Transverse colon (tissue), 4 donors: Measurements from ENCODE around the gene RHOV.

Source experiments
- EP300 ChIP-seq: sonication (generic); formaldehyde crosslinking; IDR thresholded peaks from one replicate; pipeline ENCODE4 v1.6.1; 2017; ENCODE audit warnings: antibody characterized with exemption, low read depth
- POLR2A ChIP-seq: fragments of 450-650 bp; IDR thresholded peaks from one replicate; pipeline ENCODE4 v1.6.1; 2016; ENCODE audit warnings: antibody characterized with exemption, mild to moderate bottlenecking, moderate library complexity
- POLR2AphosphoS5 ChIP-seq, 3 donors: sonication (generic); formaldehyde crosslinking; IDR thresholded peaks; one replicate each; pipeline ENCODE4 v1.6.1; 2016; ENCODE audit warnings: antibody characterized with exemption in 3 of 3
- TF ChIP-seq, protein P1 (sequence below), 5 experiments: fragments of 200-600 bp in 3 of 5; fragments of 450-650 bp in 2 of 5; sonication (generic) in 3 of 5; IDR thresholded peaks; 1 replicate in 2 of 5; 2 replicates in 3 of 5; pipeline ENCODE4 v1.5.1; 2016 to 2017; ENCODE audit warnings: antibody characterized with exemption in 5 of 5, inconsistent platforms in 3 of 5, mild to moderate bottlenecking in 2 of 5, moderate library complexity in 1 of 5

DNA sequence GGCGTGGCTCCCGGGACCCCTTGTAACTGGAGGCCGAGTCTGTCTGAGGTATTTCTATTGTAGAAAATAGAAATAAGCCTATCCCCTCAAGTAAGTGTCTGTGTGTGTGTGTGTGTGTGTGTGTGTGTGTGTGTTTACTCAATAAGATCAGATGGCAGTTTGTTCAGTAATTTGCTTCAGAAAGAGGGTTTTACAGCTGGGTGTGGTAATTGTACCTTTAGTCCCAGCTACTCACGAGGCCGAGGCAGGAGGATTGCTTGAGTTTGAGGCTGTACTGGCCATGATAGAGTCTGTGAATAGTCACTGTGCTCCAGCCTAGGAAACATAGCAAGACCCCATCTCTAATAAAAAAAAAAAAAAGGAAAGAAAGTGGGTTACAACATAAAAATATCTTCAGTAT lies 21.5 kb downstream of the RHOV start:
- TF ChIP-seq POLR2AphosphoS5 (IDR thresholded peaks at IDR 0.05) (no peak), POLR2A (no peak), EP300 (no peak)
- TF ChIP-seq, protein P1, sequence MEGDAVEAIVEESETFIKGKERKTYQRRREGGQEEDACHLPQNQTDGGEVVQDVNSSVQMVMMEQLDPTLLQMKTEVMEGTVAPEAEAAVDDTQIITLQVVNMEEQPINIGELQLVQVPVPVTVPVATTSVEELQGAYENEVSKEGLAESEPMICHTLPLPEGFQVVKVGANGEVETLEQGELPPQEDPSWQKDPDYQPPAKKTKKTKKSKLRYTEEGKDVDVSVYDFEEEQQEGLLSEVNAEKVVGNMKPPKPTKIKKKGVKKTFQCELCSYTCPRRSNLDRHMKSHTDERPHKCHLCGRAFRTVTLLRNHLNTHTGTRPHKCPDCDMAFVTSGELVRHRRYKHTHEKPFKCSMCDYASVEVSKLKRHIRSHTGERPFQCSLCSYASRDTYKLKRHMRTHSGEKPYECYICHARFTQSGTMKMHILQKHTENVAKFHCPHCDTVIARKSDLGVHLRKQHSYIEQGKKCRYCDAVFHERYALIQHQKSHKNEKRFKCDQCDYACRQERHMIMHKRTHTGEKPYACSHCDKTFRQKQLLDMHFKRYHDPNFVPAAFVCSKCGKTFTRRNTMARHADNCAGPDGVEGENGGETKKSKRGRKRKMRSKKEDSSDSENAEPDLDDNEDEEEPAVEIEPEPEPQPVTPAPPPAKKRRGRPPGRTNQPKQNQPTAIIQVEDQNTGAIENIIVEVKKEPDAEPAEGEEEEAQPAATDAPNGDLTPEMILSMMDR (IDR thresholded peaks at IDR 0.05) = no peak
